Neural cell (in vitro differentiated cells): ENCODE data around the gene NUP50. TPM values are rescaled to one million over a fixed set of nuclear protein-coding genes. Genes with fewer than 3 reads are reported as not detected.

ENCODE experiments used
- H2AFZ ChIP-seq: fragments of 200-600, 300-800 bp; sonication (generic), shearing (Covaris generic); 2 replicates; pipeline ENCODE4 v1.6.0; 2014; ENCODE audit warnings: low read depth, mild to moderate bottlenecking, antibody characterized with exemption, low read length, moderate library complexity
- H3F3A ChIP-seq: fragments of 200-600 bp; shearing (Covaris generic); 2 replicates; pipeline ENCODE4 v1.6.1; 2016; ENCODE audit warnings: mild to moderate bottlenecking, moderate library complexity, mixed read lengths, antibody characterized with exemption, low read length; ENCODE audit not compliant: insufficient read depth, poor library complexity, severe bottlenecking
- H3K27ac ChIP-seq: fragments of 200-600, 300-800 bp; sonication (generic), shearing (Covaris generic); 2 replicates; pipeline ENCODE4 v1.5.1; 2014; ENCODE audit warnings: mild to moderate bottlenecking, low read length, moderate library complexity
- H3K27me3 ChIP-seq: fragments of 300-800, 200-600 bp; sonication (generic), shearing (Covaris generic); 2 replicates; pipeline ENCODE4 v1.6.0; 2014; ENCODE audit warnings: mild to moderate bottlenecking, low read depth, low read length, moderate library complexity; ENCODE audit not compliant: insufficient read depth
- H3K36me3 ChIP-seq: fragments of 300-800, 200-600 bp; sonication (generic), shearing (Covaris generic); 2 replicates; pipeline ENCODE4 v1.5.1; 2014; ENCODE audit warnings: mild to moderate bottlenecking, antibody characterized with exemption, low read length, moderate library complexity; ENCODE audit not compliant: insufficient read depth
- H3K4me2 ChIP-seq: fragments of 300-800, 200-600 bp; sonication (generic), shearing (Covaris generic); 2 replicates; pipeline ENCODE4 v1.6.0; 2014; ENCODE audit warnings: mild to moderate bottlenecking, low read length
- H3K4me3 ChIP-seq: fragments of 300-800, 200-600 bp; sonication (generic), shearing (Covaris generic); 2 replicates; pipeline ENCODE4 v1.5.1; 2014; ENCODE audit warnings: mild to moderate bottlenecking, low read length, moderate library complexity
- H3K79me2 ChIP-seq: fragments of 200-600 bp; shearing (Covaris generic); replicated peaks from 2 replicates; pipeline ENCODE4 v1.6.0; 2014; ENCODE audit warnings: mild to moderate bottlenecking, low read length, moderate library complexity; ENCODE audit not compliant: insufficient read depth
- H3K9ac ChIP-seq: fragments of 300-800, 200-600 bp; sonication (generic), shearing (Covaris generic); 2 replicates; pipeline ENCODE4 v1.6.1; 2016; ENCODE audit warnings: mild to moderate bottlenecking, low read length, mixed read lengths
- H3K9me2 ChIP-seq: fragments of 200-600 bp; shearing (Covaris generic); 2 replicates; pipeline ENCODE4 v1.6.1; 2016; ENCODE audit warnings: mild to moderate bottlenecking, low read length, mixed read lengths; ENCODE audit not compliant: insufficient read depth
- H3K9me3 ChIP-seq: fragments of 200-600, 300-800 bp; sonication (generic), shearing (Covaris generic); 2 replicates; pipeline ENCODE4 v1.6.1; 2016; ENCODE audit warnings: mild to moderate bottlenecking, mixed run types, low read length, moderate library complexity, mixed read lengths
- H4K20me1 ChIP-seq: fragments of 200-600 bp; shearing (Covaris generic); 2 replicates; pipeline ENCODE4 v1.6.1; 2016; ENCODE audit warnings: mild to moderate bottlenecking, mixed run types; ENCODE audit not compliant: insufficient read depth
- EP300 ChIP-seq: fragments of 450-650 bp; conservative IDR thresholded peaks from 2 replicates; pipeline ENCODE4 v1.6.1; 2014; ENCODE audit warnings: antibody characterized with exemption, mild to moderate bottlenecking, moderate library complexity; ENCODE audit not compliant: poor library complexity, severe bottlenecking
- EZH2 ChIP-seq: fragments of 200-600, 300-800 bp; shearing (Covaris generic), sonication (generic); IDR thresholded peaks from 2 replicates; pipeline ENCODE4 v1.6.1; 2014; ENCODE audit warnings: antibody characterized with exemption, low read length, borderline replicate concordance, mild to moderate bottlenecking; ENCODE audit not compliant: insufficient read depth, poor library complexity, severe bottlenecking
- MXI1 ChIP-seq: fragments of 450-650 bp; conservative IDR thresholded peaks from 2 replicates; pipeline ENCODE4 v1.6.1; 2014; ENCODE audit warnings: antibody characterized with exemption, mild to moderate bottlenecking; ENCODE audit not compliant: poor library complexity, severe bottlenecking
- POLR2AphosphoS5 ChIP-seq: IDR thresholded peaks from 2 replicates; pipeline ENCODE4 v1.6.1; 2012
- RAD21 ChIP-seq: fragments of 450-650 bp; conservative IDR thresholded peaks from 2 replicates; pipeline ENCODE4 v1.6.1; 2014; ENCODE audit warnings: antibody characterized with exemption, mild to moderate bottlenecking, moderate library complexity
- SMC3 ChIP-seq: fragments of 450-650 bp; conservative IDR thresholded peaks from 2 replicates; pipeline ENCODE4 v1.6.1; 2014; ENCODE audit warnings: antibody characterized with exemption, mild to moderate bottlenecking, moderate library complexity; ENCODE audit not compliant: poor library complexity
- TAF1 ChIP-seq: IDR thresholded peaks from 2 replicates; pipeline ENCODE4 v1.6.1; 2012; ENCODE audit warnings: low read depth
- polyA plus RNA-seq: library from polyadenylated mRNA; depleted of rRNA; stranded (reverse); fragments of >200 nt; gene quantifications from 2 replicates; pipeline ENCODE4 v1.2.3, GENCODE V29; 2014
- TF ChIP-seq, protein P1 (sequence below): fragments of 450-650 bp; IDR thresholded peaks from 2 replicates; pipeline ENCODE4 v1.5.1; 2014; ENCODE audit warnings: antibody characterized with exemption, mild to moderate bottlenecking, moderate library complexity; ENCODE audit not compliant: poor library complexity, severe bottlenecking
- TF ChIP-seq, protein P2 (sequence below): IDR thresholded peaks from 2 replicates; pipeline ENCODE4 v1.6.1; 2012; ENCODE audit warnings: borderline replicate concordance

Gene NUP50
- polyA plus RNA-seq, 1 donor from 2014 or later, result 38.7 TPM

DNA sequence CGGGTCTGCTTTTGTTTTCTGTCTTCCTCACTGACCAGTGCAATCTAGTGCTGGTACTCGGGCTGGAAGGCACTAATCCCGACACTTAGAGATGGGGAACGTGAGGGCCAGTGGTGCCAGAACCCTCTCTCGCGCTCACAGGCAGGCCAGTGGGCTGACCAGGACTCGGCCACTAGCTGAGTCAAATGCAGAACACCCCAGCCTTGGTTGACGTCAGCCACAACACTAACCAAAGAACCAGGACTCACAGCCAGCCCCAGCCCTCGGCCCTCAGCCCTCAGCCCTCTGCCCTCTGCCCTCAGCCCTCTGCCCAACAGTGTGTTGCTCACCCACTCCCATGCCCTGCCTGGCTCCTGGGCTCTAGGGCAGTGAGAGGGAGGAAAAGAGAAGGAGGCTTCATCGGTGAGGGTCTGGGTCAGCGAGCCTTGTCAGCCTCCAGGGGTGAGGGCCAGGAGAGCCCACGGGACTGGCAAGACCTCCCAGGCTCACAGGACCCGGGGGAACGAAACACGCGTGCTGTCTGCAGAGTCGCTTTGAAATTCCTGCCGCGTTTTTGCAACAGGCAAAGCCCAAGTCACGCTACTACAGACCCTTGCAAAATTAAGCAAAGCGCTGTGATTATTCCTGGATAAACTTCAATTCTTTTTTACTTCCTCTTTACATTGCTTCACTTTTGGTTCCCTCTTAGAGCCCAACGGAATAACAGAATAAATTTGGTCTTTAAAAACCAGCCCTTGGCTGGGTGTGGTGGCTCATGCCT is 49.4 kb downstream of the NUP50 start:
- H3K79me2 ChIP-seq, result peaks cover 21% of the 10 kb centered on the region
- H3K9me3 ChIP-seq, result no peaks in the 10 kb centered on the region
- H3F3A ChIP-seq, result no peaks in the 10 kb centered on the region
- H3K27ac ChIP-seq, result no peak overlapping the region
- no peak overlapping the region for H3K4me2 ChIP-seq
- no peaks in the 10 kb centered on the region for H3K27me3 ChIP-seq
- H4K20me1 ChIP-seq, result no peaks in the 10 kb centered on the region
- H3K9me2 ChIP-seq, result no peaks in the 10 kb centered on the region
- no peak overlapping the region for H3K9ac ChIP-seq
- H2AFZ ChIP-seq, result no peak overlapping the region
- H3K4me3 ChIP-seq, result no peak overlapping the region
- no peak for TF ChIP-seq TAF1
- TF ChIP-seq, protein P1, sequence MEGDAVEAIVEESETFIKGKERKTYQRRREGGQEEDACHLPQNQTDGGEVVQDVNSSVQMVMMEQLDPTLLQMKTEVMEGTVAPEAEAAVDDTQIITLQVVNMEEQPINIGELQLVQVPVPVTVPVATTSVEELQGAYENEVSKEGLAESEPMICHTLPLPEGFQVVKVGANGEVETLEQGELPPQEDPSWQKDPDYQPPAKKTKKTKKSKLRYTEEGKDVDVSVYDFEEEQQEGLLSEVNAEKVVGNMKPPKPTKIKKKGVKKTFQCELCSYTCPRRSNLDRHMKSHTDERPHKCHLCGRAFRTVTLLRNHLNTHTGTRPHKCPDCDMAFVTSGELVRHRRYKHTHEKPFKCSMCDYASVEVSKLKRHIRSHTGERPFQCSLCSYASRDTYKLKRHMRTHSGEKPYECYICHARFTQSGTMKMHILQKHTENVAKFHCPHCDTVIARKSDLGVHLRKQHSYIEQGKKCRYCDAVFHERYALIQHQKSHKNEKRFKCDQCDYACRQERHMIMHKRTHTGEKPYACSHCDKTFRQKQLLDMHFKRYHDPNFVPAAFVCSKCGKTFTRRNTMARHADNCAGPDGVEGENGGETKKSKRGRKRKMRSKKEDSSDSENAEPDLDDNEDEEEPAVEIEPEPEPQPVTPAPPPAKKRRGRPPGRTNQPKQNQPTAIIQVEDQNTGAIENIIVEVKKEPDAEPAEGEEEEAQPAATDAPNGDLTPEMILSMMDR, result no peak
- TF ChIP-seq, protein P2, sequence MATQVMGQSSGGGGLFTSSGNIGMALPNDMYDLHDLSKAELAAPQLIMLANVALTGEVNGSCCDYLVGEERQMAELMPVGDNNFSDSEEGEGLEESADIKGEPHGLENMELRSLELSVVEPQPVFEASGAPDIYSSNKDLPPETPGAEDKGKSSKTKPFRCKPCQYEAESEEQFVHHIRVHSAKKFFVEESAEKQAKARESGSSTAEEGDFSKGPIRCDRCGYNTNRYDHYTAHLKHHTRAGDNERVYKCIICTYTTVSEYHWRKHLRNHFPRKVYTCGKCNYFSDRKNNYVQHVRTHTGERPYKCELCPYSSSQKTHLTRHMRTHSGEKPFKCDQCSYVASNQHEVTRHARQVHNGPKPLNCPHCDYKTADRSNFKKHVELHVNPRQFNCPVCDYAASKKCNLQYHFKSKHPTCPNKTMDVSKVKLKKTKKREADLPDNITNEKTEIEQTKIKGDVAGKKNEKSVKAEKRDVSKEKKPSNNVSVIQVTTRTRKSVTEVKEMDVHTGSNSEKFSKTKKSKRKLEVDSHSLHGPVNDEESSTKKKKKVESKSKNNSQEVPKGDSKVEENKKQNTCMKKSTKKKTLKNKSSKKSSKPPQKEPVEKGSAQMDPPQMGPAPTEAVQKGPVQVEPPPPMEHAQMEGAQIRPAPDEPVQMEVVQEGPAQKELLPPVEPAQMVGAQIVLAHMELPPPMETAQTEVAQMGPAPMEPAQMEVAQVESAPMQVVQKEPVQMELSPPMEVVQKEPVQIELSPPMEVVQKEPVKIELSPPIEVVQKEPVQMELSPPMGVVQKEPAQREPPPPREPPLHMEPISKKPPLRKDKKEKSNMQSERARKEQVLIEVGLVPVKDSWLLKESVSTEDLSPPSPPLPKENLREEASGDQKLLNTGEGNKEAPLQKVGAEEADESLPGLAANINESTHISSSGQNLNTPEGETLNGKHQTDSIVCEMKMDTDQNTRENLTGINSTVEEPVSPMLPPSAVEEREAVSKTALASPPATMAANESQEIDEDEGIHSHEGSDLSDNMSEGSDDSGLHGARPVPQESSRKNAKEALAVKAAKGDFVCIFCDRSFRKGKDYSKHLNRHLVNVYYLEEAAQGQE, result no peak
- no peak for TF ChIP-seq SMC3
- no peak for TF ChIP-seq RAD21
- TF ChIP-seq EZH2, result no peak
- TF ChIP-seq MXI1, result no peak
- H3K36me3 ChIP-seq, result no peaks in the 10 kb centered on the region

DNA sequence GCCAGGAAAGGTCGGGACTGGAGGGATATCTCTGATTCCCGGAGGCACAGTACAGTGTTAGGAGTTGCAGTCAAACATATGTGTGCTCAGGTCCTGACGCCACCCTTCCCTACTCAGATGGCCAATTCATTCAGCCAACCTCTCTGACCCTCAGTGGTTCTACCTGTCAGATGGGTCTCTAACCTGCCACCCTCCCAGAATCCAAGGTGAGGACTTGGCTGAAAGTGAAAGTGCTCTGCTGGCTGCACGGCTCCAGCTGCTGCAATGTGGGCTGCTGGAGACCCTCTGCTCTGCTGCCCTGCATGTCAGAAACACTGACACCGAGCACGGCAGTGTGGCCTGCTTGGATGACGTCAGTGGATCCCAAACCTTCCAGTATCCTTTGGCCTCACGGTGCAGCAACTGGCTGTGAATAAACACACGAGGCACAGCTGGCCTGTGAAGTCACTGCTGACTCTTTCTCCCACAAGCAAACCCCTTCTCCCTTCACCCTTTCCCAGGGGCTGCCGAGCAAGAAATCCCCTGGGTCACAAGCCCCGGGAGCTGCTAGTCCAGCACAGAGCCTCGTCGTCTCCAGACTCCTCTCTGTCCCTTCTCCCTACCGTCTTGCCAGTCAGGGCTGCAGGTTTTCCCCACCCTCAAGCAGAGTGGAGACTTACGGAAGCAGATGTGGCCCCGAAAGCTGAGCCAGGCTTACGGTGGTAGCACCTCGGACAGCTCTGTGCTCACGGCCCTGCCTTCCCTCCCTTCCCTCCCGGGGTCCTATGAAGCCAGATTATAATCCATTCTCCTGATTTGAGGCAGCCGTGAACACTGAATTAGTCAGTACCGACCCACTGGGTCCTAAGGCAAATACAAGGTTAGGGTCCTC is 52.6 kb downstream of the NUP50 start:
- Histone ChIP-seq H3K27me3 (no peaks in the 10 kb centered on the region), H3K4me2 (no peak overlapping the region), H3K79me2 (peaks cover 40% of the 10 kb centered on the region), H3K9me3 (no peaks in the 10 kb centered on the region), H3K4me3 (no peak overlapping the region), H3K27ac (no peak overlapping the region), H2AFZ (no peak overlapping the region), H3K36me3 (no peaks in the 10 kb centered on the region), H3K9me2 (no peaks in the 10 kb centered on the region), H4K20me1 (peaks cover 4% of the 10 kb centered on the region), H3F3A (no peaks in the 10 kb centered on the region), H3K9ac (no peak overlapping the region)
- no peak for TF ChIP-seq MXI1
- no peak for TF ChIP-seq SMC3
- no peak for TF ChIP-seq EP300
- TF ChIP-seq EZH2, result no peak
- TF ChIP-seq, protein P2, result no peak
- no peak for TF ChIP-seq TAF1
- TF ChIP-seq RAD21, result no peak
- no peak for TF ChIP-seq POLR2AphosphoS5
- TF ChIP-seq, protein P1, result no peak
